H1 (cell line): ENCODE data around the gene RCL1. TPM values are rescaled to one million over a fixed set of nuclear protein-coding genes. Genes with fewer than 3 reads are reported as not detected.

Source experiments
- CTCF ChIA-PET: fragments of 300-600 bp; sonication (Branson Sonifier 250); formaldehyde crosslinking; loops from one replicate; lab custom pipeline; 2021; ENCODE audit not compliant: partially characterized antibody; lab: Charles Lee
- POLR2A ChIA-PET: fragments of 300-600 bp; sonication (Branson Sonifier 250); formaldehyde crosslinking; loops from one replicate; lab custom pipeline; 2021; ENCODE audit warnings: inconsistent platforms; ENCODE audit not compliant: partially characterized antibody; lab: Charles Lee
- DNase-seq, 2 experiments: peaks; one replicate each; pipeline versions ENCODE4 v3.0.0 to v3.0.0-alpha.2; 2010 to 2022; ENCODE audit warnings: low spot score in 2 of 2, low read depth in 1 of 2, mixed read lengths in 1 of 2
- FAIRE-seq: peaks from 2 replicates; lab custom pipeline; 2011; peaks lifted over from hg19 to GRCh38; lab: Jason Lieb, UNC
- H2AFZ ChIP-seq: 2 replicates; pipeline ENCODE4 v1.8.1; 2012; ENCODE audit warnings: low read length, inconsistent platforms
- H2AK5ac ChIP-seq: 2 replicates; pipeline ENCODE4 v1.6.1; 2013; ENCODE audit warnings: low read depth, low read length
- H2BK120ac ChIP-seq: replicated peaks from 2 replicates; pipeline ENCODE3; 2013; ENCODE audit warnings: low read depth, low read length, inconsistent platforms
- H2BK12ac ChIP-seq: 2 replicates; pipeline ENCODE4 v1.6.1; 2013; ENCODE audit warnings: low read depth, low read length
- H2BK15ac ChIP-seq: 2 replicates; pipeline ENCODE4 v1.6.1; 2013; ENCODE audit warnings: low read length
- H2BK20ac ChIP-seq: 2 replicates; pipeline ENCODE4 v1.6.1; 2013; ENCODE audit warnings: low read length
- H2BK5ac ChIP-seq: 2 replicates; pipeline ENCODE4 v1.6.1; 2013; ENCODE audit warnings: low read depth, low read length
- H3K14ac ChIP-seq: 2 replicates; pipeline ENCODE4 v1.6.1; 2013; ENCODE audit warnings: inconsistent platforms; ENCODE audit not compliant: insufficient read length
- H3K18ac ChIP-seq: 2 replicates; pipeline ENCODE4 v1.6.1; 2013; ENCODE audit warnings: low read length; ENCODE audit errors: extremely low read depth
- H3K23ac ChIP-seq: 2 replicates; pipeline ENCODE4 v1.6.1; 2013; ENCODE audit warnings: inconsistent platforms; ENCODE audit not compliant: insufficient read length
- H3K23me2 ChIP-seq: 2 replicates; pipeline ENCODE4 v1.6.1; 2013; ENCODE audit warnings: low read depth, low read length
- H3K27ac ChIP-seq: 2 replicates; pipeline ENCODE4 v1.6.1; 2011; ENCODE audit warnings: low read depth, low read length, inconsistent platforms
- H3K27me3 ChIP-seq, 4 experiments: replicated peaks in 1 of 4; 1 replicate in 1 of 4; 2 replicates in 3 of 4; pipeline versions ENCODE4 v1.6.1 to v1.8.1; 2011 to 2013; ENCODE audit warnings: low read length in 3 of 4, mild to moderate bottlenecking in 3 of 4, inconsistent platforms in 2 of 4, mixed read lengths in 2 of 4, moderate library complexity in 1 of 4; ENCODE audit not compliant: control insufficient read depth in 3 of 4, insufficient read depth in 3 of 4; ENCODE audit errors: extremely low read depth in 1 of 4
- H3K36me3 ChIP-seq, 4 experiments: 2 replicates each; pipeline versions ENCODE4 v1.6.1 to v1.8.1; 2011 to 2013; ENCODE audit warnings: mild to moderate bottlenecking in 4 of 4, low read length in 3 of 4, moderate library complexity in 2 of 4, control low read depth in 1 of 4, inconsistent platforms in 1 of 4; ENCODE audit not compliant: insufficient read depth in 4 of 4, control insufficient read depth in 2 of 4
- H3K4ac ChIP-seq: replicated peaks from 2 replicates; pipeline ENCODE3; 2013; ENCODE audit warnings: low read length, low read depth, mixed read lengths, inconsistent platforms; ENCODE audit not compliant: insufficient read length
- H3K4me1 ChIP-seq, 4 experiments: replicated peaks in 1 of 4; 1 replicate in 1 of 4; 2 replicates in 3 of 4; pipeline versions ENCODE4 v1.6.1 to v1.8.1; 2011 to 2013; ENCODE audit warnings: low read length in 3 of 4, inconsistent platforms in 2 of 4, mixed read lengths in 1 of 4; ENCODE audit not compliant: insufficient read depth in 4 of 4, control insufficient read depth in 3 of 4
- H3K4me2 ChIP-seq, 2 experiments: 2 replicates each; pipeline versions ENCODE4 v1.6.1 to v1.8.1; 2011 to 2013; ENCODE audit warnings: low read depth in 2 of 2, low read length in 2 of 2, control low read depth in 1 of 2, inconsistent platforms in 1 of 2, mild to moderate bottlenecking in 1 of 2; ENCODE audit not compliant: insufficient read depth in 1 of 2
- H3K4me3 ChIP-seq, 4 experiments: fragments of 200-600, 300-600 bp in 1 of 4; sonication (generic), shearing (Covaris generic), sonication (Bioruptor Twin) in 1 of 4; 2 replicates each; pipeline versions ENCODE4 v1.5.1 to v1.8.1; 2011 to 2016; ENCODE audit warnings: low read length in 4 of 4, low read depth in 3 of 4, control low read depth in 2 of 4, inconsistent platforms in 2 of 4, mild to moderate bottlenecking in 2 of 4, mixed read lengths in 1 of 4, moderate library complexity in 1 of 4; ENCODE audit not compliant: insufficient read depth in 2 of 4; ENCODE audit errors: extremely low read depth in 1 of 4
- H3K56ac ChIP-seq: replicated peaks from 2 replicates; pipeline ENCODE3; 2013; ENCODE audit warnings: low read depth, mild to moderate bottlenecking, mixed read lengths, low read length, inconsistent platforms; ENCODE audit not compliant: insufficient read length
- H3K79me1 ChIP-seq: 2 replicates; pipeline ENCODE4 v1.6.1; 2013; ENCODE audit warnings: low read depth, low read length, control low read depth
- H3K79me2 ChIP-seq, 2 experiments: 2 replicates each; pipeline versions ENCODE4 v1.6.1 to v1.8.1; 2012 to 2013; ENCODE audit warnings: low read length in 2 of 2, mild to moderate bottlenecking in 2 of 2, inconsistent platforms in 1 of 2; ENCODE audit not compliant: insufficient read depth in 2 of 2, control insufficient read depth in 1 of 2
- H3K9ac ChIP-seq, 4 experiments: replicated peaks in 1 of 4; 1 replicate in 1 of 4; 2 replicates in 3 of 4; pipeline versions ENCODE4 v1.6.1 to v1.8.1; 2011 to 2013; ENCODE audit warnings: low read depth in 3 of 4, low read length in 3 of 4, control low read depth in 2 of 4, mild to moderate bottlenecking in 2 of 4, moderate library complexity in 2 of 4, inconsistent platforms in 1 of 4; ENCODE audit errors: extremely low read depth in 1 of 4
- H3K9me3 ChIP-seq, 2 experiments: 2 replicates each; pipeline versions ENCODE4 v1.6.1 to v1.8.1; 2012 to 2013; ENCODE audit warnings: mild to moderate bottlenecking in 2 of 2, moderate library complexity in 2 of 2, control low read depth in 1 of 2, inconsistent platforms in 1 of 2, low read depth in 1 of 2, low read length in 1 of 2, mixed read lengths in 1 of 2; ENCODE audit not compliant: insufficient read depth in 2 of 2
- H4K20me1 ChIP-seq, 2 experiments: replicated peaks in 1 of 2; 2 replicates each; pipeline versions ENCODE3 to v1.8.1; 2011 to 2013; ENCODE audit warnings: inconsistent platforms in 2 of 2, low read length in 2 of 2, mild to moderate bottlenecking in 1 of 2; ENCODE audit not compliant: insufficient read depth in 2 of 2, control insufficient read depth in 1 of 2
- H4K5ac ChIP-seq: 2 replicates; pipeline ENCODE4 v1.6.1; 2013; ENCODE audit warnings: low read length, low read depth, mixed read lengths, inconsistent platforms; ENCODE audit not compliant: insufficient read length
- H4K8ac ChIP-seq: 2 replicates; pipeline ENCODE4 v1.8.0; 2013; ENCODE audit warnings: mild to moderate bottlenecking, moderate library complexity, low read length, inconsistent platforms; ENCODE audit not compliant: insufficient read depth; ENCODE audit errors: extremely low read depth
- H4K91ac ChIP-seq: replicated peaks from 2 replicates; pipeline ENCODE3; 2013; ENCODE audit warnings: low read length, mixed read lengths, inconsistent platforms; ENCODE audit not compliant: insufficient read length
- CTBP2 ChIP-seq: IDR thresholded peaks from 2 replicates; pipeline ENCODE4 v1.7.0; 2011; ENCODE audit warnings: borderline replicate concordance, mild to moderate bottlenecking, moderate library complexity, mixed read lengths, low read length; ENCODE audit not compliant: insufficient read depth, insufficient read length
- KDM4A ChIP-seq: IDR thresholded peaks from one replicate; pipeline ENCODE4 v1.7.1; 2012; ENCODE audit warnings: low read depth, mild to moderate bottlenecking, moderate library complexity, low read length, inconsistent platforms; ENCODE audit not compliant: severe bottlenecking
- MAFK ChIP-seq: IDR thresholded peaks from 2 replicates; pipeline ENCODE4 v1.6.1; 2012; ENCODE audit warnings: low read depth, mild to moderate bottlenecking, improper control_type of control experiment, low read length
- PHF8 ChIP-seq: fragments of 200-600 bp; sonication (generic); conservative IDR thresholded peaks from 2 replicates; pipeline ENCODE4 v1.7.1; 2012; ENCODE audit warnings: low read depth, mild to moderate bottlenecking, inconsistent platforms, low read length, moderate library complexity
- SIN3A ChIP-seq, 2 experiments: IDR thresholded peaks in 1 of 2; conservative IDR thresholded peaks in 1 of 2; 2 replicates each; pipeline ENCODE4 v1.6.1; 2011 to 2012; ENCODE audit warnings: low read length in 2 of 2, improper control_type of control experiment in 1 of 2, low read depth in 1 of 2, mild to moderate bottlenecking in 1 of 2
- TBP ChIP-seq: IDR thresholded peaks from 2 replicates; pipeline ENCODE4 v1.6.1; 2011; ENCODE audit warnings: low read depth, low read length, improper control_type of control experiment
- WGBS, 2 experiments: shearing (Covaris generic) in 1 of 2; methylation state at CpG; one replicate each; pipeline versions ENCODE4 v1.1.6 to v1.1.7; 2013 to 2015; ENCODE audit warnings: low lambda C conversion rate in 2 of 2, mixed read lengths in 2 of 2, inconsistent platforms in 1 of 2, low coverage in 1 of 2, missing lambda C conversion rate in 1 of 2; ENCODE audit not compliant: insufficient replicate concordance in 2 of 2, insufficient coverage in 1 of 2, insufficient read length in 1 of 2; ENCODE audit errors: extremely low coverage in 1 of 2, missing lambda C conversion rate in 1 of 2; 5-methylcytosine and 5-hydroxymethylcytosine counted together
- polyA plus RNA-seq, 7 experiments: library from polyadenylated mRNA; depleted of rRNA in 3 of 7; stranded (reverse) in 5 of 7; unstranded in 2 of 7; fragments of >200 nt in 5 of 7; fragments of 200-250 nt in 2 of 7; gene quantifications; 1 replicate in 5 of 7; 2 replicates in 1 of 7; 4 replicates in 1 of 7; pipeline versions ENCODE4 v1.2.1 to v1.2.3, GENCODE V29; 2011 to 2013; ENCODE audit warnings: missing spikeins in 2 of 7, mixed read lengths in 2 of 7
- total RNA-seq: library from RNA; stranded (reverse); fragmentation: NEBNext Ultra II Directional; extraction: Animal tissue kit (Norgen Biotek cat#: 25700); gene quantifications from 2 replicates; pipeline ENCODE4 v1.2.1, GENCODE V29; 2021

Gene RCL1
- total and polyA plus RNA-seq, 2 of the 8 experiments (the other 6 are each of a cell fraction or from before 2014, with no cell fraction given): 21.0 to 29.5 TPM

GRCh38 chr9:4810565-4810964 lies 17.8 kb downstream of the RCL1 start:
- H3K4me1 ChIP-seq: 0 out of 7 replicates have a peak, but pooled peaks cover 0 to under 1% (median 0%) of the 10 kb centered on the region in 4 experiments
- H2AK5ac ChIP-seq: no peak overlapping the region
- H2AFZ ChIP-seq: no peak overlapping the region
- CTCF ChIA-PET: no interaction called here
- H2BK12ac ChIP-seq: no peak overlapping the region
- no peak overlapping the region for H3K56ac ChIP-seq
- no peak overlapping the region for H2BK5ac ChIP-seq
- no peaks in the 10 kb centered on the region for H3K36me3 ChIP-seq
- H2BK15ac ChIP-seq: no peak overlapping the region
- TF ChIP-seq PHF8 (no peak), CTBP2 (no peak), TBP (no peak), MAFK (no peak), SIN3A (conservative IDR thresholded peaks at IDR 0.05 in 1 of 2, IDR thresholded peaks at IDR 0.05 in 1 of 2; ENCODE audit: low read depth in 1 of 2, low read length in 2 of 2) (no peak), KDM4A (no peak)
- H3K23ac ChIP-seq: no peak overlapping the region
- H3K4me2 ChIP-seq: no peak overlapping the region
- H4K91ac ChIP-seq: no peak overlapping the region
- no peak overlapping the region for H3K4ac ChIP-seq
- H3K18ac ChIP-seq: no peak overlapping the region
- no peak overlapping the region for H2BK20ac ChIP-seq
- no peaks in the 10 kb centered on the region for H3K9me3 ChIP-seq
- no peak overlapping the region for H2BK120ac ChIP-seq
- no peak overlapping the region for H3K14ac ChIP-seq
- no peaks in the 10 kb centered on the region for H3K27me3 ChIP-seq
- peaks cover 6% of the 10 kb centered on the region for H3K79me1 ChIP-seq
- H3K23me2 ChIP-seq: no peaks in the 10 kb centered on the region; the same call in 1 of the 2 replicates
- no peak for FAIRE-seq
- 100% methylated on average over 1 of the region's 1 CpG; no CpG with 5 or more reads in 1 of the 2 experiments for WGBS, 2 experiments
- no peak overlapping the region for H4K8ac ChIP-seq
- H3K4me3 ChIP-seq: no peak overlapping the region
- no peak overlapping the region for H4K5ac ChIP-seq
- no peak overlapping the region for H3K9ac ChIP-seq
- POLR2A ChIA-PET: no interaction called here
- H3K79me2 ChIP-seq: peaks cover 5 to 89% of the 10 kb centered on the region in 2 experiments
- peaks cover 3 to 4% of the 10 kb centered on the region in 2 experiments for H4K20me1 ChIP-seq
- H3K27ac ChIP-seq: no peak overlapping the region
- DNase-seq: no peak
